HG02981 (cell line): ENCODE measurements around the gene ASB6.
A peak's percentile ranks its signal among the peaks of the same experiment; 100 is the strongest.

Experiments used
- ATAC-seq: cut with Tn5 transposase; IDR thresholded peaks from one replicate; pipeline ENCODE4 v1.9.1; 2021; ENCODE audit warnings: mild to moderate bottlenecking, moderate library complexity; ENCODE audit not compliant: unreplicated experiment

ASB6 gene, protein sequence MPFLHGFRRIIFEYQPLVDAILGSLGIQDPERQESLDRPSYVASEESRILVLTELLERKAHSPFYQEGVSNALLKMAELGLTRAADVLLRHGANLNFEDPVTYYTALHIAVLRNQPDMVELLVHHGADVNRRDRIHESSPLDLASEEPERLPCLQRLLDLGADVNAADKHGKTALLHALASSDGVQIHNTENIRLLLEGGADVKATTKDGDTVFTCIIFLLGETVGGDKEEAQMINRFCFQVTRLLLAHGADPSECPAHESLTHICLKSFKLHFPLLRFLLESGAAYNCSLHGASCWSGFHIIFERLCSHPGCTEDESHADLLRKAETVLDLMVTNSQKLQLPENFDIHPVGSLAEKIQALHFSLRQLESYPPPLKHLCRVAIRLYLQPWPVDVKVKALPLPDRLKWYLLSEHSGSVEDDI

GRCh38 chr9:129641750-129642585, at the start of gene ASB6:
ASB6 (minus strand) TSS chr9:129642151; CDS start chr9:129641999, 152 bp downstream.
- peak; percentile 84 for ATAC-seq

GRCh38 chr9:129688285-129689043, 46.5 kb upstream of the ASB6 start:
- ATAC-seq: no peak

GRCh38 chr9:129687391-129687790, 45.4 kb upstream of the ASB6 start:
- no peak for ATAC-seq

DNA sequence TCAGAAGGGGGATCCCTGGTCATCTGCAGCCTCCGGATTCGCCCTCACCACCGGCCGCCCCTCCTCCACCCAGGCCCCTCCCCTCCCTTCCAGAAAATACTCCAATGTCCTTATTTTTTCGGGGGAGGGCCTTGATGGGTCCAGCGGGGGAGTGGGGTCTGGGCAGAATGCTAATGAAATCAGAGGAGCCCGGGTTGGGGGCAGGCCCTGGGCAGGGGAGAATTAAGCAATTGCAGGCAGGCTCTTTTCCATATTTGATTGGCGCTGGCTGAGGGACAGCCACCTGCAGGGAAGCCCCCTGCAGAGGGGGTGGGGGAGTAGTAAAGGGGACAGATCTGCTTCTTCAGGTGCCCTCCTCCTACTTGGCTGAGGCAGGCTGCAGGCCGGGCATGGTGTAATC, 44.8 kb upstream of the ASB6 start:
- no peak for ATAC-seq

GRCh38 chr9:129685933-129686259, 43.9 kb upstream of the ASB6 start:
- no peak for ATAC-seq

DNA sequence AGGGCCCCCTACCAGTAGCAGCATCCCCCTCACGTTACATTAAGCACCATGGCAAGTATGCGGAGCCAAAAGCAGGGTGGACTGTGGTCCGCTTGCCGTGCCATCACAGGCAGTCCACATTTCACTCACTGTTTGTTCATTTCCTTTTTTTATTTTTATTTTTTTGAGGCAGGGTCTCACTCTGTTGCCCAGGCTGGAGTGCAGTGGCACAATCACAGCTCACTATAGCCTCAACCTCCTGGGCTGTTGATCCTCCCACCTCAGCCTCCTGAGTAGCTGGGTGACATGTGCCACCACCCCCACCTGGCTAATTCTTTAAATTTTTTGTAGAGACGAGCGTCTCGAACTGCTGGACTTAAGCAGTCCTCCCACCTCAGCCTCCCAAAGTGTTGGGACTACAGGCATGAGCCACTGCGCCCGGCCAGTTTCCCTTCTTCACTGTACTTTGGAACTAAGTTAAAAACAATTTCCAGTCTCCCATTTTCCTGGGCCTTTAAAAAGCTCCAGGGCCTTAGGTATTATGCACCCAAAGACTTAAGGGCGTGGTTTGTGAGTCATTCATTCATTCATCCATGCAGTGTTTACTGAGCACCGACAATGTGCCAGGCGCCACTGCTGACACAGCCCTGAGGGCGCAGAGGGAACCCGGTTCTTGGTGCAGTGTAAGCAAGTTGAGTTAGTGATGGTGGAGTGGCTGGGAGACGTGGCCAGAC, 43.4 kb upstream of the ASB6 start:
- ATAC-seq: no peak

DNA sequence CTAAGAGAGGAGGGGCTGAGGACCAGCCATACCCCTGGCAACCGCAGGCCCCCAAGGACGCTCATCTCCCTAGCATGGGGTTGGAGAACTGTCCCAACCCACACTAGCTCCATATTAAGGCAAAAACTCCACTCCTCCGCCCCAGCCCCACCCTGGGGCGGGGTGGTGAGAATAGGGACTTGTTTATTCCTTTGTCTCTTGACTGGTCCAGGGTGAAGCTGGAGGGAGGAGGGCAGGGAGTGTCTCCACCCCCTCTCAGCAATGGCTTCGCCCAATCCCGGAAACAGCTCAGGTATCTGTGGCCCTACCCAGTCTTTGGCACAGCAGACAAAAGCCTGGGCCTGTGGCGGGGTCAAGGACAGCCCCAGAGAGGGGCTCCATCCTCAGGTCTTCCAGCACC, 40.4 kb upstream of the ASB6 start:
- ATAC-seq: no peak

- no peak for ATAC-seq
Measured at GRCh38 chr9:129681924-129682323, 40.0 kb upstream of the ASB6 start.

GRCh38 chr9:129679537-129679936, 37.6 kb upstream of the ASB6 start:
- no peak for ATAC-seq

- ATAC-seq: no peak
Measured at GRCh38 chr9:129678844-129679243, 36.9 kb upstream of the ASB6 start.

GRCh38 chr9:129677456-129677855, 35.5 kb upstream of the ASB6 start:
- ATAC-seq: no peak

- no peak for ATAC-seq
Measured at GRCh38 chr9:129676975-129677374, 35.0 kb upstream of the ASB6 start.

- ATAC-seq: no peak
Measured at GRCh38 chr9:129676287-129676686, 34.3 kb upstream of the ASB6 start.

DNA sequence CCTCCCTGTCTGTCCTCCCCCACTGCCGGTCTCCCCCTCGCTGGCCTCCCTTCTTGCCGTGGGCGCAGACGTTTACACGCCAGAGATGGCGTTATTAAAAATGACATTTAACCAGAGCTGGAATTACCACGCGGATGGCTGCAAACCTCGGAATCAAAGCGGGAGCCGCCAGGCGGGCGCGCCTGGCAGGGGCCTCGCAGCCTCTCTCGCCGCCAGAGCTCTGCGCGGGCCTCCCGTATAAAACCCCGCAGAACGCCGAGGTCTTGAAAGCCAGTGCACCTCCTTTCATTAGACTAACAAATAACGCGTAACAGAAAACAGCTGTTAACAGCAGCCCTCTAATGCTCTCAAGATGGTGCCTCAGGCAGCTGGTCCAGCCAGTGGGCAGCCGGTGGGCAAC, 33.7 kb upstream of the ASB6 start:
- no peak for ATAC-seq

DNA sequence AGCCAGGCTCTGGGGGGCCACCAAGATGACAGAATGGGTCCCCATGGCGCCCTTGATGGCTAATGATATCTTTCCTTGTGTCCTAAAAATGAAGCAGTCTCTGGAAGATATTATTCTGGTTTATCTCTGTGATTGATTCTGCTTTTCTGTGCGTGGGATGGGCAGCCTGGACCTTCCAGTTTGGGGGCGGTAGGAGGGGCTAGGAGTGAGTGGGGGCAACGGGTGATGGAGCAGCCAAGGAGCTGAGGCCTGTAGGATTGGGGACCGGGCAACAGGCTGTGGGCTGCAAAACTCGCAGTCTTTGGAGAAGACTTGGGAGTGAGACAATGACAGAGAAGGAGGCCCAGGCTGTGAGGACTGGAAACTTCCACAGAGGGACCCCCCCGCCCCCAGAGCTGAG, 32.3 kb upstream of the ASB6 start:
- ATAC-seq: no peak

GRCh38 chr9:129673602-129674001, 31.7 kb upstream of the ASB6 start:
- ATAC-seq: no peak

GRCh38 chr9:129672702-129673101, 30.8 kb upstream of the ASB6 start:
- ATAC-seq: no peak

GRCh38 chr9:129671519-129671918, 29.6 kb upstream of the ASB6 start:
- ATAC-seq: no peak

DNA sequence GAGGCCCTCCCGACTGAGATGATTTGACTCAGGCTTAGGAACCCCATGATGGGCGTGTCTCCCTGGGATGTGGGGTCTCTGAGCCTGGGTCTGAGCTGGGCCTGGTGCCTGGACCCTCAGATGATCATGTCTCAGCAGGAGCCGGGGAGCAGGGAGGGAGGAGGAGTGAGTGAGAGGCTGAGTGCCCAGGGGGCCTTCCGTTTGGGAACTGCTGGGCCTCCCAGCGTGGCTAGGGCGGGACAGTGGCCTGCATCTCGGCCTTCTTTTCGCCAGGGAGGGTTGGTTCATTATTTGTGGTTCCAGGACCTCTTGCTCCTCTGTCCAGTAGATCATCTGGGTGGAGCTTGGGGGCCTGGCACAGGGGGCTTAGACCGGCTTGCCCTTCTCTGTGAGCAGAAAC, 29.1 kb upstream of the ASB6 start:
- no peak for ATAC-seq

GRCh38 chr9:129669946-129670345, 28.0 kb upstream of the ASB6 start:
- no peak for ATAC-seq
